GM12865 (cell line): ENCODE measurements around the gene E2F6.

Source experiments
- DNase-seq: peaks from one replicate; pipeline ENCODE4 v3.0.0; 2010; ENCODE audit warnings: low read depth
- H3K4me3 ChIP-seq: 2 replicates; pipeline ENCODE4 v1.5.1; 2011; ENCODE audit warnings: mild to moderate bottlenecking, low read depth, low read length, control low read depth
- CTCF ChIP-seq: IDR thresholded peaks from 2 replicates; pipeline ENCODE4 v1.5.1; 2011; ENCODE audit warnings: low read length, control low read depth, low read depth, inconsistent platforms; ENCODE audit not compliant: insufficient read depth; ENCODE audit errors: missing control alignments

Gene E2F6

GRCh38 chr2:11493282-11493681 is 27.3 kb upstream of the E2F6 start:
- no peak for TF ChIP-seq CTCF
- no peak overlapping the region for H3K4me3 ChIP-seq
- DNase-seq = no peak

- no peak for TF ChIP-seq CTCF
- DNase-seq = no peak
- no peak overlapping the region for H3K4me3 ChIP-seq
Measured at GRCh38 chr2:11492720-11493119, 26.8 kb upstream of the E2F6 start.

GRCh38 chr2:11492244-11492643 is 26.3 kb upstream of the E2F6 start:
- no peak overlapping the region for H3K4me3 ChIP-seq
- no peak for TF ChIP-seq CTCF
- no peak for DNase-seq

- H3K4me3 ChIP-seq = no peak overlapping the region
- DNase-seq = no peak
- no peak for TF ChIP-seq CTCF
Measured at GRCh38 chr2:11491348-11491933, 25.5 kb upstream of the E2F6 start.

GRCh38 chr2:11490194-11490593 is 24.2 kb upstream of the E2F6 start:
- no peak for TF ChIP-seq CTCF
- no peak for DNase-seq
- no peak overlapping the region for H3K4me3 ChIP-seq

- no peak for DNase-seq
- H3K4me3 ChIP-seq = no peak overlapping the region
- no peak for TF ChIP-seq CTCF
Measured at GRCh38 chr2:11488809-11489208, 22.8 kb upstream of the E2F6 start.
